ENCODE measurements around the gene BSND. TPM values are rescaled to one million over a fixed set of nuclear protein-coding genes. Genes with fewer than 3 reads are reported as not detected.

The BSND gene
- total RNA-seq, 1 donor from 2014 or later, result not detected

DNA sequence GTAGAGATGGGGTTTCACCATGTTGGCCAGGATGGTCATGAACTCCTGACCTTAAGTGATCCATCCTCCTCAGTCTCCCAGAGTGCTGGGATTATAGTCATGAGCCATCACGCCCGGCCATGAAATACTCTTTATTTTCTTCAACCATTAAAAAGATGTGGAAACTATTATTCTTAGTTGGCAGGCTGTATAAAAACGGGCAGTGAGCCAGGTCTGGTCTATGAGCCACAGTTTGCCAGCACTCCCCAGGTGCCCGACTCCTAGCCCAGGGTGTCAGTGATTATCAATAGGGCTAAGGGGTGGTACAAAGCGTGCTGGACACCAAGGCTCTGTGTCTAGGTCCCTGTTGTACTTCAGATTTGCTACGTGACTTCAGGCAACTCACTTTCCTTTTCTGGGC lies 22.0 kb upstream of the BSND start:
- peaks cover 48% of the 10 kb centered on the region for H3K27me3 ChIP-seq (ENCODE audit: low read depth)
- H3K36me3 ChIP-seq, result no peaks in the 10 kb centered on the region
- no peak for DNase-seq
- intact Hi-C loops (cut with micrococcal nuclease), result no loop called here
- no peak overlapping the region for H3K27ac ChIP-seq (replicated peaks)
- TF ChIP-seq CTCF (IDR thresholded peaks at IDR 0.05; ENCODE audit: borderline replicate concordance), result no peak
- no peaks in the 10 kb centered on the region for H3K9me3 ChIP-seq (replicated peaks)
- no peak overlapping the region for H3K4me3 ChIP-seq
- peaks cover 17% of the 10 kb centered on the region for H3K4me1 ChIP-seq

- no peak for TF ChIP-seq CTCF (IDR thresholded peaks at IDR 0.05; ENCODE audit: borderline replicate concordance)
- no peak overlapping the region for H3K4me3 ChIP-seq
- intact Hi-C loops (cut with micrococcal nuclease), result no loop called here
- H3K27me3 ChIP-seq (ENCODE audit: low read depth), result peaks cover 58% of the 10 kb centered on the region
- peaks cover 17% of the 10 kb centered on the region for H3K4me1 ChIP-seq
- H3K9me3 ChIP-seq (replicated peaks), result no peaks in the 10 kb centered on the region
- H3K27ac ChIP-seq (replicated peaks), result no peak overlapping the region
- no peak for DNase-seq
- H3K36me3 ChIP-seq, result no peaks in the 10 kb centered on the region
Measured at GRCh38 chr1:54977533-54978297, 21.0 kb upstream of the BSND start.

- Histone ChIP-seq H3K27me3 (ENCODE audit: low read depth) (peaks cover 66% of the 10 kb centered on the region), H3K4me1 (peaks cover 12% of the 10 kb centered on the region), H3K4me3 (no peak overlapping the region), H3K36me3 (no peaks in the 10 kb centered on the region), H3K9me3 (replicated peaks) (no peaks in the 10 kb centered on the region), H3K27ac (replicated peaks) (no peak overlapping the region)
- intact Hi-C loops (cut with micrococcal nuclease), result no loop called here
- TF ChIP-seq CTCF (IDR thresholded peaks at IDR 0.05; ENCODE audit: borderline replicate concordance), result no peak
- no peak for DNase-seq
Measured at GRCh38 chr1:54978528-54979326, 20.0 kb upstream of the BSND start.

GRCh38 chr1:54979327-54979891 lies 19.3 kb upstream of the BSND start:
- DNase-seq, result no peak

More at GRCh38 chr1:54979327-54979891, 19.3 kb upstream of the BSND start:
- Histone ChIP-seq H3K4me1 (peaks cover 10% of the 10 kb centered on the region), H3K9me3 (replicated peaks) (no peaks in the 10 kb centered on the region), H3K4me3 (no peak overlapping the region), H3K36me3 (no peaks in the 10 kb centered on the region), H3K27me3 (ENCODE audit: low read depth) (peaks cover 72% of the 10 kb centered on the region), H3K27ac (replicated peaks) (no peak overlapping the region)
- intact Hi-C loops (cut with micrococcal nuclease), result no loop called here
- no peak for TF ChIP-seq CTCF (IDR thresholded peaks at IDR 0.05; ENCODE audit: borderline replicate concordance)
